IMR-90 (cell line): Measurements from ENCODE around the gene TOM1. TPM values are rescaled to one million over a fixed set of nuclear protein-coding genes. Genes with fewer than 3 reads are reported as not detected.
A peak's percentile ranks its signal among the peaks of the same experiment; 100 is the strongest.

Experiments used
- ATAC-seq: fragments of 200-7000 bp; cut with Tn5 transposase; 2 replicates; pipeline ENCODE4 v1.9.1; 2020; ENCODE audit warnings: low read depth, mild to moderate bottlenecking, moderate library complexity
- BruUV-seq: library from RNA; stranded (reverse); fragments of 400-500 nt; replicated peaks from 2 replicates; lab custom pipeline; 2021; lab: Mats Ljungman, UMichigan
- CTCF ChIA-PET: fragments of 300-600 bp; formaldehyde crosslinking; extraction: SDS; loops from one replicate; lab custom pipeline; 2021; ENCODE audit warnings: antibody characterized with exemption; lab: Yijun Ruan, JAX
- POLR2A ChIA-PET: fragments of 300-600 bp; sonication (Branson Sonifier 250); formaldehyde crosslinking; loops from one replicate; lab custom pipeline; 2022; ENCODE audit warnings: antibody characterized with exemption; ENCODE audit not compliant: unreplicated experiment; lab: Charles Lee
- DNase-seq: peaks from one replicate; pipeline ENCODE4 v3.0.0; 2013
- H2AFZ ChIP-seq: replicated peaks from 2 replicates; pipeline ENCODE3; 2013; ENCODE audit warnings: low read length, mild to moderate bottlenecking; ENCODE audit not compliant: poor library complexity
- H2AK5ac ChIP-seq: 2 replicates; pipeline ENCODE4 v1.6.1; 2013; ENCODE audit warnings: low read depth, low read length, inconsistent platforms
- H2AK9ac ChIP-seq: replicated peaks from 2 replicates; pipeline ENCODE3; 2013; ENCODE audit warnings: mild to moderate bottlenecking, low read depth, low read length, moderate library complexity; ENCODE audit not compliant: poor library complexity
- H2BK120ac ChIP-seq: 2 replicates; pipeline ENCODE4 v1.6.1; 2013; ENCODE audit warnings: low read depth, low read length, inconsistent platforms
- H2BK15ac ChIP-seq: 3 replicates; pipeline ENCODE4 v1.6.1; 2013; ENCODE audit warnings: low read depth, low read length, inconsistent platforms
- H2BK20ac ChIP-seq: 2 replicates; pipeline ENCODE4 v1.6.1; 2013; ENCODE audit warnings: low read depth, mild to moderate bottlenecking, inconsistent platforms, low read length, moderate library complexity
- H2BK5ac ChIP-seq: 2 replicates; pipeline ENCODE4 v1.6.1; 2013; ENCODE audit warnings: mild to moderate bottlenecking, low read depth, low read length, inconsistent platforms; ENCODE audit not compliant: poor library complexity, severe bottlenecking
- H3K14ac ChIP-seq: replicated peaks from 2 replicates; pipeline ENCODE4 v1.6.1; 2013; ENCODE audit warnings: low read depth, low read length, inconsistent platforms
- H3K18ac ChIP-seq: 2 replicates; pipeline ENCODE4 v1.6.1; 2013; ENCODE audit warnings: low read depth, low read length, control low read depth
- H3K23ac ChIP-seq: 2 replicates; pipeline ENCODE4 v1.6.1; 2013; ENCODE audit warnings: low read depth, low read length, inconsistent platforms
- H3K27ac ChIP-seq: 2 replicates; pipeline ENCODE4 v1.5.1; 2013; ENCODE audit warnings: mild to moderate bottlenecking, control low read depth, low read length; ENCODE audit not compliant: insufficient read depth
- H3K27me3 ChIP-seq: 2 replicates; pipeline ENCODE4 v1.6.1; 2013; ENCODE audit warnings: low read length; ENCODE audit not compliant: control insufficient read depth, insufficient read depth
- H3K36me3 ChIP-seq: 2 replicates; pipeline ENCODE4 v1.6.1; 2013; ENCODE audit warnings: low read length, mixed read lengths; ENCODE audit not compliant: control insufficient read depth, insufficient read depth
- H3K4ac ChIP-seq: 2 replicates; pipeline ENCODE4 v1.6.1; 2013; ENCODE audit warnings: low read depth, low read length, inconsistent platforms
- H3K4me1 ChIP-seq: 2 replicates; pipeline ENCODE4 v1.6.1; 2013; ENCODE audit warnings: low read length, mixed read lengths; ENCODE audit not compliant: control insufficient read depth, insufficient read depth
- H3K4me2 ChIP-seq: 2 replicates; pipeline ENCODE4 v1.6.1; 2013; ENCODE audit warnings: low read depth, mild to moderate bottlenecking, control low read depth, low read length, moderate library complexity
- H3K4me3 ChIP-seq: 2 replicates; pipeline ENCODE4 v1.5.1; 2013; ENCODE audit warnings: low read depth, mild to moderate bottlenecking, control low read depth, low read length, moderate library complexity; ENCODE audit not compliant: insufficient read depth
- H3K56ac ChIP-seq: 2 replicates; pipeline ENCODE4 v1.6.1; 2013; ENCODE audit warnings: low read length, inconsistent platforms; ENCODE audit not compliant: insufficient read depth; ENCODE audit errors: extremely low read depth
- H3K79me1 ChIP-seq, 2 experiments: 2 replicates each; pipeline ENCODE4 v1.6.1; 2013; ENCODE audit warnings: low read length in 2 of 2, inconsistent platforms in 1 of 2, low read depth in 1 of 2
- H3K9ac ChIP-seq: 2 replicates; pipeline ENCODE4 v1.6.1; 2013; ENCODE audit warnings: low read depth, low read length, control low read depth
- H3K9me1 ChIP-seq: 2 replicates; pipeline ENCODE4 v1.6.1; 2013; ENCODE audit warnings: low read length, inconsistent platforms; ENCODE audit not compliant: insufficient read depth
- H3K9me3 ChIP-seq: 2 replicates; pipeline ENCODE4 v1.6.1; 2013; ENCODE audit warnings: low read length; ENCODE audit not compliant: control insufficient read depth, insufficient read depth
- H4K20me1 ChIP-seq: 2 replicates; pipeline ENCODE4 v1.6.1; 2013; ENCODE audit warnings: low read length, inconsistent platforms; ENCODE audit not compliant: insufficient read depth
- H4K5ac ChIP-seq: 2 replicates; pipeline ENCODE4 v1.6.1; 2013; ENCODE audit warnings: mild to moderate bottlenecking, low read depth, low read length, control low read depth
- H4K8ac ChIP-seq, 2 experiments: 2 replicates each; pipeline ENCODE4 v1.6.1; 2013; ENCODE audit warnings: low read depth in 2 of 2, low read length in 2 of 2, control low read depth in 1 of 2, inconsistent platforms in 1 of 2
- H4K91ac ChIP-seq: 2 replicates; pipeline ENCODE4 v1.6.1; 2013; ENCODE audit warnings: low read depth, low read length, inconsistent platforms; ENCODE audit not compliant: insufficient read depth
- BHLHE40 ChIP-seq: fragments of 150-350 bp; IDR thresholded peaks from 2 replicates; pipeline ENCODE4 v1.6.1; 2016; ENCODE audit warnings: mild to moderate bottlenecking, low read depth, low read length
- CEBPB ChIP-seq: IDR thresholded peaks from 2 replicates; pipeline ENCODE4 v1.6.1; 2012; ENCODE audit warnings: low read depth, low read length, improper control_type of control experiment
- CHD1 ChIP-seq: IDR thresholded peaks from 2 replicates; pipeline ENCODE4 v1.6.1; 2012; ENCODE audit warnings: low read depth, low read length, improper control_type of control experiment
- ELK1 ChIP-seq: fragments of 150-350 bp; IDR thresholded peaks from 2 replicates; pipeline ENCODE4 v1.6.1; 2016; ENCODE audit warnings: low read depth, mild to moderate bottlenecking, low read length, moderate library complexity, borderline replicate concordance
- FOS ChIP-seq: fragments of 150-350 bp; IDR thresholded peaks from 2 replicates; pipeline ENCODE4 v1.6.1; 2016; ENCODE audit warnings: low read depth, low read length
- MAFK ChIP-seq: IDR thresholded peaks from 2 replicates; pipeline ENCODE4 v1.6.1; 2012; ENCODE audit warnings: low read depth, low read length, improper control_type of control experiment
- MAZ ChIP-seq: IDR thresholded peaks from 2 replicates; pipeline ENCODE4 v1.6.1; 2012; ENCODE audit warnings: low read depth, mild to moderate bottlenecking, low read length, improper control_type of control experiment, moderate library complexity, borderline replicate concordance
- MXI1 ChIP-seq: IDR thresholded peaks from 2 replicates; pipeline ENCODE4 v1.6.1; 2012; ENCODE audit warnings: low read depth, mild to moderate bottlenecking, low read length, moderate library complexity, borderline replicate concordance
- NFE2L2 ChIP-seq: fragments of 150-350 bp; IDR thresholded peaks from 2 replicates; pipeline ENCODE4 v1.6.1; 2016; ENCODE audit warnings: low read depth, mild to moderate bottlenecking, low read length
- POLR2A ChIP-seq: IDR thresholded peaks from 2 replicates; pipeline ENCODE4 v1.6.1; 2012; ENCODE audit warnings: mild to moderate bottlenecking, low read depth, low read length
- RAD21 ChIP-seq: IDR thresholded peaks from 2 replicates; pipeline ENCODE4 v1.6.1; 2012; ENCODE audit warnings: low read length, improper control_type of control experiment
- RCOR1 ChIP-seq: IDR thresholded peaks from 2 replicates; pipeline ENCODE4 v1.6.1; 2012; ENCODE audit warnings: mild to moderate bottlenecking, low read length, improper control_type of control experiment; ENCODE audit not compliant: insufficient replicate concordance
- RFX5 ChIP-seq: IDR thresholded peaks from 2 replicates; pipeline ENCODE4 v1.8.0; 2012; ENCODE audit warnings: low read depth, mild to moderate bottlenecking, low read length, moderate library complexity
- USF2 ChIP-seq: fragments of 150-350 bp; IDR thresholded peaks from 2 replicates; pipeline ENCODE4 v1.6.1; 2017; ENCODE audit warnings: mild to moderate bottlenecking, antibody characterized with exemption, low read length, low read depth
- WGBS, 2 experiments: methylation state at CpG; one replicate each; pipeline versions ENCODE4 v1.1.5 to v1.1.7; 2013; ENCODE audit warnings: missing lambda C conversion rate in 2 of 2; ENCODE audit not compliant: insufficient read length in 1 of 2; ENCODE audit errors: extremely low coverage in 2 of 2; 5-methylcytosine and 5-hydroxymethylcytosine counted together
- dilution Hi-C: fragments of 300-500 bp; cut with HindIII; formaldehyde crosslinking; loops from one replicate; pipeline ENCODE4 v1.14.3; 2018; ENCODE audit warnings: low sequenced_read_pairs; ENCODE audit not compliant: unreplicated experiment
- in situ Hi-C: fragments of 300-500 bp; cut with MboI; formaldehyde crosslinking; loops from 3 replicates; pipeline ENCODE4 v1.14.3; 2019; ENCODE audit warnings: low sequenced_read_pairs, inconsistent platforms, mixed read lengths
- intact Hi-C: fragments of 100-400 bp; cut with micrococcal nuclease; formaldehyde crosslinking; loops from 2 replicates; pipeline ENCODE4 v1.10.0; 2022
- polyA plus RNA-seq, 3 experiments: library from polyadenylated mRNA; depleted of rRNA; stranded (reverse); fragments of >200 nt; gene quantifications; 2 replicates each; pipeline ENCODE4 v1.2.3, GENCODE V29; 2012; ENCODE audit warnings: low replicate concordance in 1 of 3
- total RNA-seq: library from RNA; depleted of rRNA; stranded (reverse); fragments of >200 nt; gene quantifications from 2 replicates; pipeline ENCODE4 v1.2.3, GENCODE V29; 2012

The TOM1 gene
- total and polyA plus RNA-seq, 2 of the 4 experiments (the other 2 are of a cell fraction), result 38.0 to 46.4 TPM

DNA sequence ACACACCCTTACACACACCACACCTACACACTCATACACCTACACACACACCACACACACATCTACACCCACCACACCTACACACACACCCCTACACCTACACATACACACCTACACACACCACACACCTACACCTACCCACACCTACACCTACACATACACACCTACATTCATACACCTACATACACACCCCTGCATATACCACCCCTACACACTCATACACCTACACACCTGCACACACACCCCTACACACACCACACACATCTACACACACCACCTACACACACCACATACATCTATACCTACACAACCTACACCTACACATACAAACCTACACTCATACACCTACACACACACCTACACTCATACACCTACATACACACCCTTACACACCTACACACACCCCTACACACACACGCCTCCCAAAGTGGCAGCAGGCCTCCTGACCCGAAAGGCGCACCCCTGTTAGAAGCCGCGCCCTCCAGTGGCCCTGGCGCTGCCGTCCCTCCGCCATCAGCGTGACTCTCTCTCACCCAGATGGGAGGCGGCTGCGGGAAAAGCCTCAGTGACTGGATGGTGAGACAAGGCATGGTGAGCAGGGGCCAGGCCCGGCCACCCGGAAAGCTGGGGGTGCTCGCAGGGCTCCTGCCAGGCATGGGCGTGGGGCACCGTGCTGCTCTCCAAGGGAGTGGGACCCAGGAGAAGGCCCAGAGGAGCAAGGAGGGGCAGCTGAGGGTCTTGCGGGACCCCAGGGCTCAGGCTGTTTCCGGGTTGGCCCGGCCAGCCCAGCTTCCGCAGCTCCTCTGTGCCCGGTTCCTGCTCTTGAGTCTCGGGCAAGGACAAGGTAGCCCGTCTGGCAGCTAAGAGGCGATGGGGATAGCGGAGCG, 44.2 kb downstream of the TOM1 start (continued):
- TF ChIP-seq RAD21, result no peak

DNA sequence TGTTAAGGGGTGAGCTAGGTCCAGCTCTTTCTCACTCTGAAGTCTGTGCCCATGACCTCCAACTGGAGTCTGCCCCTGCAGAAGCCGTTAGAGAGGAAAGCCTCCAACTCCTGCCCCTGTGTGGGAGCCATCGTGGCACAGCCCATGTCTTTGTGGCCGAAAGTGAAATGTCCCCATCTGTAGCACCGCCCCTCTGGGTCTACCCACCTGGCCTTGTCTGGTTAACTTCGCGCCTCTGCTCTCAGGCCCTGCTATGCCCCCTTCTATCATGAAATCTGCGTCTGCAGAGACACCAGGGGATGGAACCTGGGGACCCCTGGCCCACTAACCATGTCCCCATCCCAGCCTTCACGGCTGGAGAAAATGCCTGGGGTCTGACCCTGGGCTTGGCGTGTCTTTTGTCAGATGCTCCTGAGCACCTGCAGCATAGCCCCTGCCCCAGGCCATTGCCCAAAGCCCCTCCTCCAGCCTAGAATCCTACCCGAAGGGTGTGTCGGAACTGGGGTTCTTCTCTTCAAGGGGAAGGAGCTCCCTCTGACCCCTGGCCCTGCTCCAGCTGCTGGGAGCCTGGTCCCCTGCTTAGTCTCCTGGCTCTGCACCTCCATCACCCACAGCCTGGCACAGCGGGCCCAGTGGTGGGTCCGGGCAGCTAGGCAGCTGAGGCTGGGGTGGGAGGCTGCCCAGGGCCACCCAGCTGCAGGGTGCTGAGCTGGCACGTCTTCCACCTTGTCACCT, 45.4 kb downstream of the TOM1 start:
- Histone ChIP-seq H3K18ac (no peak overlapping the region), H3K4ac (no peak overlapping the region), H4K5ac (no peak overlapping the region), H3K9me3 (no peaks in the 10 kb centered on the region), H2AK9ac (peak overlapping the region; percentile 85), H4K8ac (no peak overlapping the region), H3K56ac (no peak overlapping the region), H2AFZ (no peak overlapping the region), H2BK20ac (no peak overlapping the region), H3K36me3 (peaks cover 51% of the 10 kb centered on the region), H4K91ac (no peak overlapping the region), H3K9me1 (0 out of 2 replicates have a peak, but pooled peaks cover 3% of the 10 kb centered on the region), H3K4me2 (no peak overlapping the region), H2AK5ac (no peak overlapping the region), H3K27ac (no peak overlapping the region), H4K20me1 (no peaks in the 10 kb centered on the region), H2BK5ac (no peak overlapping the region), H2BK15ac (no peak overlapping the region), H3K14ac (no peak overlapping the region), H3K23ac (no peak overlapping the region), H3K9ac (no peak overlapping the region), H3K4me1 (peaks cover 6% of the 10 kb centered on the region; the same call in 1 of the 2 replicates), H3K79me1 (peaks cover 0 to 7% of the 10 kb centered on the region in 2 experiments; a peak in 1 of 4 replicates), H3K27me3 (no peaks in the 10 kb centered on the region), H3K4me3 (no peak overlapping the region), H2BK120ac (no peak overlapping the region)
- ATAC-seq (no peak), DNase-seq (no peak)
- no TSS peak for BruUV-seq
- CTCF ChIA-PET, result interaction anchor here (0.6 kb wide), 1 partner anchor 79 kb away, joined by 3 read pairs; no protein-coding TSS in a partner anchor
- dilution Hi-C loops, result no loop called here
- POLR2A ChIA-PET, result no interaction called here
- intact Hi-C loops, result no loop called here
- in situ Hi-C loops, result no loop called here
- 100% methylated on average over 2 of the region's 14 CpGs; no CpG with 5 or more reads in 1 of the 2 experiments for WGBS, 2 experiments
- TF ChIP-seq MAFK (no peak), BHLHE40 (no peak), CEBPB (no peak), RFX5 (no peak), CHD1 (no peak), POLR2A (no peak), ELK1 (no peak), RCOR1 (no peak), NFE2L2 (no peak), MXI1 (no peak), USF2 (no peak), FOS (no peak), MAZ (no peak), RAD21 (no peak)
